Right lobe of liver (tissue), 6 donors: ENCODE data around the gene PLAA. TPM values are rescaled to one million over a fixed set of nuclear protein-coding genes. Genes with fewer than 3 reads are reported as not detected.

ENCODE experiments used
- ATAC-seq, 4 donors: fragments of 200-7000 bp; cut with Tn5 transposase; one replicate each; pipeline ENCODE4 v1.9.1; 2020; ENCODE audit warnings: mild to moderate bottlenecking in 4 of 4, moderate library complexity in 4 of 4
- DNase-seq, 3 donors: peaks; one replicate each; pipeline ENCODE4 v3.0.0-alpha.2; 2020
- H3K27ac ChIP-seq, 3 donors: fragments of 200-600 bp; one replicate each; pipeline ENCODE4 v1.8.0; 2022
- H3K27me3 ChIP-seq, 2 donors: fragments of 200-600 bp; one replicate each; pipeline ENCODE4 v1.8.0; 2022
- H3K36me3 ChIP-seq, 4 donors: fragments of 200-600 bp; sonication (generic) in 1 of 4; one replicate each; pipeline versions ENCODE4 v1.5.1 to v1.8.0; 2017 to 2022; ENCODE audit warnings: control low read depth in 1 of 4
- H3K4me1 ChIP-seq, 4 donors: fragments of 200-600 bp; sonication (generic) in 1 of 4; one replicate each; pipeline versions ENCODE4 v1.5.1 to v1.8.0; 2017 to 2022; ENCODE audit warnings: control low read depth in 1 of 4
- H3K4me3 ChIP-seq, 3 donors: fragments of 200-600 bp; one replicate each; pipeline ENCODE4 v1.8.0; 2022
- H3K9me3 ChIP-seq, 4 donors: fragments of 200-600 bp; sonication (generic) in 1 of 4; one replicate each; pipeline versions ENCODE4 v1.5.1 to v1.8.0; 2017 to 2022; ENCODE audit warnings: control low read depth in 1 of 4
- CTCF ChIP-seq, 4 donors: fragments of 200-600 bp in 3 of 4; fragments of 450-650 bp in 1 of 4; IDR thresholded peaks; one replicate each; pipeline versions ENCODE4 v1.5.1 to v1.8.0; 2016 to 2022; ENCODE audit warnings: antibody characterized with exemption in 4 of 4, mild to moderate bottlenecking in 2 of 4
- POLR2A ChIP-seq: fragments of 450-650 bp; IDR thresholded peaks from one replicate; pipeline ENCODE4 v1.6.1; 2017; ENCODE audit warnings: antibody characterized with exemption, mild to moderate bottlenecking
- WGBS: methylation state at CpG from one replicate; pipeline ENCODE4 v1.1.6; 2018; ENCODE audit warnings: low coverage, low lambda C conversion rate; ENCODE audit not compliant: insufficient coverage; ENCODE audit errors: missing lambda C conversion rate; 5-methylcytosine and 5-hydroxymethylcytosine counted together
- intact Hi-C, 2 donors: fragments of 100-400 bp; cut with DNase I; formaldehyde crosslinking; loops; one replicate each; pipeline versions ENCODE4 v1.11.2 to v1.14.1; 2022
- total RNA-seq, 6 experiments: library from RNA; depleted of rRNA in 2 of 6; stranded (reverse); fragments of >200 nt in 2 of 6; fragmentation: NEBNext Ultra II Directional in 3 of 6; extraction: Animal tissue kit (Norgen Biotek cat#: 25700) in 3 of 6; gene quantifications; one replicate each; pipeline versions ENCODE4 v1.1.0 to v1.2.4, GENCODE V29; 2016 to 2023
- donor health status: DM: no; HTN: yes; CAD: no.
- donor health status: DM: no; HTN: no; CAD: no.
- donor health status: DM: no; HTN: no; CAD: no.
- donor health status: DM: no; HTN: yes; CAD: no.
- donor health status: DM: no; HTN: yes; CAD: no.

PLAA gene
- total RNA-seq, 6 experiments from 2014 or later: 10.7 to 26.1 (median 16.8) TPM

- 92% methylated on average over 1 of the region's 1 CpG for WGBS
- no peaks in the 10 kb centered on the region for H3K9me3 ChIP-seq
- no peaks in the 10 kb centered on the region for H3K36me3 ChIP-seq
- no peak for ATAC-seq
- TF ChIP-seq CTCF (IDR thresholded peaks at IDR 0.05): no peak
- TF ChIP-seq POLR2A: no peak
- no peak for DNase-seq
- no peaks in the 10 kb centered on the region for H3K27me3 ChIP-seq
- H3K4me1 ChIP-seq: peaks cover 0 to 6% (median 2%) of the 10 kb centered on the region in 4 donors
- no peak overlapping the region for H3K4me3 ChIP-seq
- no peak overlapping the region for H3K27ac ChIP-seq
- intact Hi-C loops: no loop called here
Measured at GRCh38 chr9:26950521-26950920, 3.5 kb upstream of the PLAA start.

- intact Hi-C loops: loop anchor here in 1 of 2 donors (10.0 kb wide), 1 partner anchor 55 kb away; the partner anchor contains the start of gene CAAP1
Measured at GRCh38 chr9:26949637-26950069, 2.6 kb upstream of the PLAA start.

GRCh38 chr9:26947736-26948135 lies 694 bp upstream of the PLAA start:
- TF ChIP-seq POLR2A (no peak), CTCF (IDR thresholded peaks at IDR 0.05) (no peak)
- Histone ChIP-seq H3K27ac (peak overlapping the region in 2 of 3 donors; percentile 97 to 98), H3K27me3 (no peaks in the 10 kb centered on the region), H3K4me1 (peaks cover 0 to 15% (median 3%) of the 10 kb centered on the region in 4 donors), H3K36me3 (no peaks in the 10 kb centered on the region), H3K9me3 (no peaks in the 10 kb centered on the region), H3K4me3 (peak overlapping the region; percentile 85 to 94 (median 93))
- ATAC-seq (no peak), DNase-seq (no peak)
- intact Hi-C loops: loop anchor here in 1 of 2 donors (10.0 kb wide), 1 partner anchor 53 kb away; the partner anchor contains the start of gene CAAP1
- under 1% methylated on average over 9 of the region's 9 CpGs for WGBS

More at GRCh38 chr9:26949637-26950069, 2.6 kb upstream of the PLAA start:
- DNase-seq: no peak
- no peaks in the 10 kb centered on the region for H3K36me3 ChIP-seq
- H3K9me3 ChIP-seq: no peaks in the 10 kb centered on the region
- no peak for TF ChIP-seq POLR2A
- no peak for TF ChIP-seq CTCF (IDR thresholded peaks at IDR 0.05)
- H3K4me3 ChIP-seq: no peak overlapping the region
- no peak for ATAC-seq
- H3K4me1 ChIP-seq: peaks cover 0 to 15% (median 3%) of the 10 kb centered on the region in 4 donors
- 47% methylated on average over 5 of the region's 6 CpGs for WGBS
- no peak overlapping the region for H3K27ac ChIP-seq
- no peaks in the 10 kb centered on the region for H3K27me3 ChIP-seq

GRCh38 chr9:26945591-26945990 lies 1.5 kb downstream of the PLAA start:
- DNase-seq (no peak), ATAC-seq (no peak)
- 10% methylated on average over 2 of the region's 2 CpGs for WGBS
- peak overlapping the region in 1 of 3 donors; percentile 98 for H3K27ac ChIP-seq
- intact Hi-C loops: loop anchor here in 1 of 2 donors (10.0 kb wide), 1 partner anchor 51 kb away; the partner anchor contains the start of gene CAAP1
- H3K4me1 ChIP-seq: peaks cover 0 to 15% (median 3%) of the 10 kb centered on the region in 4 donors
- H3K27me3 ChIP-seq: no peaks in the 10 kb centered on the region
- H3K9me3 ChIP-seq: no peaks in the 10 kb centered on the region
- peak overlapping the region in 2 of 3 donors; percentile 85 to 93 for H3K4me3 ChIP-seq
- no peak for TF ChIP-seq CTCF (IDR thresholded peaks at IDR 0.05)
- TF ChIP-seq POLR2A: no peak
- H3K36me3 ChIP-seq: no peaks in the 10 kb centered on the region
